AG09319 (cell line): ENCODE measurements around the gene ISL2.

ENCODE experiments used
- DNase-seq: peaks from one replicate; pipeline ENCODE4 v3.0.0-alpha.2; 2010; ENCODE audit warnings: low read depth; ENCODE audit errors: extremely low read depth
- CTCF ChIP-seq: IDR thresholded peaks from 2 replicates; pipeline ENCODE4 v1.5.1; 2011; ENCODE audit warnings: low read depth, mild to moderate bottlenecking, inconsistent platforms, low read length, moderate library complexity

ISL2 gene

GRCh38 chr15:76335307-76336253, 993 bp upstream of the ISL2 start:
- TF ChIP-seq CTCF, result no peak
- DNase-seq, result no peak

- DNase-seq, result no peak
- TF ChIP-seq CTCF, result no peak
Measured at GRCh38 chr15:76337059-76337695, 604 bp downstream of the ISL2 start.

GRCh38 chr15:76337696-76338485, 1.3 kb downstream of the ISL2 start:
- no peak for TF ChIP-seq CTCF
- DNase-seq, result no peak

- DNase-seq, result no peak
- TF ChIP-seq CTCF, result no peak
Measured at GRCh38 chr15:76338486-76339304, 2.1 kb downstream of the ISL2 start.

GRCh38 chr15:76339305-76340197, 3.0 kb downstream of the ISL2 start:
- no peak for TF ChIP-seq CTCF
- no peak for DNase-seq

- TF ChIP-seq CTCF, result no peak
- no peak for DNase-seq
Measured at GRCh38 chr15:76340198-76340802, 3.7 kb downstream of the ISL2 start.
